Muscle layer of colon (tissue), 2 donors: Measurements from ENCODE around the gene C1orf87.

Experiments
- H3K27ac ChIP-seq: one replicate; pipeline ENCODE4 v1.7.0; 2013; ENCODE audit warnings: low read depth, mild to moderate bottlenecking, low read length, moderate library complexity
- H3K27me3 ChIP-seq, 2 donors: one replicate each; pipeline ENCODE4 v1.7.0; 2013; ENCODE audit warnings: low read length in 2 of 2, mild to moderate bottlenecking in 2 of 2; ENCODE audit not compliant: insufficient read depth in 2 of 2, control insufficient read depth in 1 of 2
- H3K36me3 ChIP-seq: one replicate; pipeline ENCODE4 v1.7.0; 2013; ENCODE audit warnings: mild to moderate bottlenecking, low read length; ENCODE audit not compliant: insufficient read depth
- H3K4me1 ChIP-seq: one replicate; pipeline ENCODE4 v1.7.0; 2013; ENCODE audit warnings: mild to moderate bottlenecking, low read length; ENCODE audit not compliant: insufficient read depth
- H3K4me3 ChIP-seq, 2 donors: one replicate each; pipeline ENCODE4 v1.7.0; 2013; ENCODE audit warnings: low read length in 2 of 2, low read depth in 1 of 2, mild to moderate bottlenecking in 1 of 2, moderate library complexity in 1 of 2
- H3K9ac ChIP-seq: one replicate; pipeline ENCODE4 v1.7.0; 2013; ENCODE audit warnings: low read length
- H3K9me3 ChIP-seq: one replicate; pipeline ENCODE4 v1.7.0; 2013; ENCODE audit warnings: mild to moderate bottlenecking, low read length
- donor health status: abdominal sarcoma.
- donor health status: Adenocarcinoma of cecum.

The C1orf87 gene

GRCh38 chr1:60091195-60091715 lies 17.7 kb upstream of the C1orf87 start:
- Histone ChIP-seq H3K4me1 (no peaks in the 10 kb centered on the region), H3K9me3 (no peaks in the 10 kb centered on the region), H3K4me3 (no peak overlapping the region), H3K36me3 (no peaks in the 10 kb centered on the region), H3K27me3 (no peaks in the 10 kb centered on the region), H3K9ac (no peak overlapping the region), H3K27ac (no peak overlapping the region)

GRCh38 chr1:60090655-60091054 lies 17.1 kb upstream of the C1orf87 start:
- H3K9me3 ChIP-seq: no peaks in the 10 kb centered on the region
- no peaks in the 10 kb centered on the region for H3K4me1 ChIP-seq

GRCh38 chr1:60088620-60089155 lies 15.1 kb upstream of the C1orf87 start:
- Histone ChIP-seq H3K36me3 (no peaks in the 10 kb centered on the region), H3K4me3 (no peak overlapping the region), H3K4me1 (no peaks in the 10 kb centered on the region), H3K27ac (no peak overlapping the region), H3K27me3 (no peaks in the 10 kb centered on the region), H3K9ac (no peak overlapping the region), H3K9me3 (no peaks in the 10 kb centered on the region)

More at GRCh38 chr1:60090655-60091054, 17.1 kb upstream of the C1orf87 start:
- Histone ChIP-seq H3K36me3 (no peaks in the 10 kb centered on the region), H3K27ac (no peak overlapping the region), H3K4me3 (no peak overlapping the region), H3K27me3 (no peaks in the 10 kb centered on the region), H3K9ac (no peak overlapping the region)

- Histone ChIP-seq H3K9me3 (no peaks in the 10 kb centered on the region), H3K27ac (no peak overlapping the region), H3K27me3 (no peaks in the 10 kb centered on the region), H3K4me3 (no peak overlapping the region), H3K4me1 (no peaks in the 10 kb centered on the region), H3K36me3 (no peaks in the 10 kb centered on the region), H3K9ac (no peak overlapping the region)
These were observed 14.1 kb upstream of the C1orf87 start for GRCh38 chr1:60087681-60088080.

- H3K9ac ChIP-seq: no peak overlapping the region
- H3K27ac ChIP-seq: no peak overlapping the region
- no peak overlapping the region for H3K4me3 ChIP-seq
- no peaks in the 10 kb centered on the region for H3K36me3 ChIP-seq
- H3K27me3 ChIP-seq: peaks cover 0 to 8% of the 10 kb centered on the region in 2 donors
- H3K9me3 ChIP-seq: no peaks in the 10 kb centered on the region
- no peaks in the 10 kb centered on the region for H3K4me1 ChIP-seq
These were observed 4.6 kb upstream of the C1orf87 start for GRCh38 chr1:60078182-60078581.

DNA sequence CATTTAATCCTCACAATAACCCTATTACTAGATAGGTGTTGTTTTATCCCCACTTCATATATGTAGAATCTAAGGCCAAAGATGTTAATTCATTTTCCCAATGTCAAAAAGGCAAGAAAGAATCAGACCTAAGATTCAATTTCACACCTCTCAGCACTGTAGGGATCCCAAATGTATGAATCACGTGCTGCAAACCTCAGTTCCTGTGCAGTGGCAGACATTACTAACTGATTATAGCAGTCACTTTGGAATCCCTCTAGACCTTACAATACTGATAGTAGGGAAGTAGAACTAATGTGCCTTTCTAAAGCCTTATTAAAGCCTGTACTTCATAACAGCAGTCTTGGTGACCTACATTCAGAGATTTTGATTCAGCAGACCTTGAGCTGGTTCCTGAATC lies 2.3 kb downstream of the C1orf87 start:
- Histone ChIP-seq H3K4me3 (no peak overlapping the region), H3K27me3 (peaks cover 0 to 8% of the 10 kb centered on the region in 2 donors), H3K4me1 (no peaks in the 10 kb centered on the region), H3K36me3 (no peaks in the 10 kb centered on the region), H3K27ac (no peak overlapping the region), H3K9ac (no peak overlapping the region), H3K9me3 (no peaks in the 10 kb centered on the region)

GRCh38 chr1:60069691-60070090 lies 3.9 kb downstream of the C1orf87 start:
- H3K9me3 ChIP-seq: no peaks in the 10 kb centered on the region
- no peak overlapping the region for H3K9ac ChIP-seq
- H3K36me3 ChIP-seq: no peaks in the 10 kb centered on the region
- H3K27me3 ChIP-seq: peaks cover 0 to 5% of the 10 kb centered on the region in 2 donors
- H3K4me1 ChIP-seq: no peaks in the 10 kb centered on the region
- H3K27ac ChIP-seq: no peak overlapping the region
- H3K4me3 ChIP-seq: no peak overlapping the region

DNA sequence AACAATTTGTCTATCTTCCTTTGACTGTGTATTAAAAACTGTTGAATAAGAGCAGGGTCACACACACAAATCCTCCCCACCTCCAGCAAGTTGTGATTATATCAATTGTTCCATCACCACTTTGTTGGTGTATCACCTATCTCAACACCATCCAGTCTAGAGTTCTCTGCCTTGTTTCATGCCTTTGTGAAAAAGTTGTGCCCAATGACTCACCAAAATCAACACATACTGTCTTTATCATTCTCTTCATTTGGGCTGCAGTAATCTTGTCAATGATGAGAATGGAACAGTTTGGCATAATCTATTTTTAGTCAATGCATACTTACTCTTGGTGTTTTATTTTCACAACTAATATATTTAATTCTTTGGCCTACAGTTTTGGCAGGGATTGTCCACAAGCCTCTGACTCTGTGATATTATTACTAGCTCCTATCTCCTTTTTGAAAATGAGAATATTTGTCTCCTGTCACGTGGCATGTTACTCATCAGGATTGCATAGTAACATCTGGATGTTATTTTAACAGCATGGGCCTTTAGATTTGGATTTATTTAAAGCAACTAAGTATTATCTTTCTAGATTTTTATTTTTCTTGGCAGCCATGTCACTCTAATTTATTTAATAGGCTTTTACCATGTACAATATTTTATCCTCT lies 5.1 kb downstream of the C1orf87 start:
- H3K9me3 ChIP-seq: no peaks in the 10 kb centered on the region
- H3K27me3 ChIP-seq: peaks cover 0 to 2% of the 10 kb centered on the region in 2 donors
- H3K4me1 ChIP-seq: no peaks in the 10 kb centered on the region
- H3K4me3 ChIP-seq: no peak overlapping the region
- no peak overlapping the region for H3K9ac ChIP-seq
- H3K36me3 ChIP-seq: no peaks in the 10 kb centered on the region
- no peak overlapping the region for H3K27ac ChIP-seq

GRCh38 chr1:60066001-60066400 lies 7.6 kb downstream of the C1orf87 start:
- no peaks in the 10 kb centered on the region for H3K27me3 ChIP-seq
- H3K9me3 ChIP-seq: no peaks in the 10 kb centered on the region
- no peak overlapping the region for H3K27ac ChIP-seq
- H3K4me1 ChIP-seq: no peaks in the 10 kb centered on the region
- H3K4me3 ChIP-seq: no peak overlapping the region
- H3K9ac ChIP-seq: no peak overlapping the region
- no peaks in the 10 kb centered on the region for H3K36me3 ChIP-seq

- no peaks in the 10 kb centered on the region for H3K9me3 ChIP-seq
- H3K9ac ChIP-seq: no peak overlapping the region
These were observed 8.4 kb downstream of the C1orf87 start for GRCh38 chr1:60065199-60065598.

GRCh38 chr1:60063561-60063960 lies 10.0 kb downstream of the C1orf87 start:
- no peak overlapping the region for H3K4me3 ChIP-seq
- no peaks in the 10 kb centered on the region for H3K4me1 ChIP-seq
- no peaks in the 10 kb centered on the region for H3K36me3 ChIP-seq
- H3K27ac ChIP-seq: no peak overlapping the region
- no peaks in the 10 kb centered on the region for H3K27me3 ChIP-seq
- no peaks in the 10 kb centered on the region for H3K9me3 ChIP-seq
- no peak overlapping the region for H3K9ac ChIP-seq

More at GRCh38 chr1:60065199-60065598, 8.4 kb downstream of the C1orf87 start:
- H3K36me3 ChIP-seq: no peaks in the 10 kb centered on the region
- no peak overlapping the region for H3K4me3 ChIP-seq
- no peaks in the 10 kb centered on the region for H3K27me3 ChIP-seq
- no peak overlapping the region for H3K27ac ChIP-seq
- no peaks in the 10 kb centered on the region for H3K4me1 ChIP-seq

DNA sequence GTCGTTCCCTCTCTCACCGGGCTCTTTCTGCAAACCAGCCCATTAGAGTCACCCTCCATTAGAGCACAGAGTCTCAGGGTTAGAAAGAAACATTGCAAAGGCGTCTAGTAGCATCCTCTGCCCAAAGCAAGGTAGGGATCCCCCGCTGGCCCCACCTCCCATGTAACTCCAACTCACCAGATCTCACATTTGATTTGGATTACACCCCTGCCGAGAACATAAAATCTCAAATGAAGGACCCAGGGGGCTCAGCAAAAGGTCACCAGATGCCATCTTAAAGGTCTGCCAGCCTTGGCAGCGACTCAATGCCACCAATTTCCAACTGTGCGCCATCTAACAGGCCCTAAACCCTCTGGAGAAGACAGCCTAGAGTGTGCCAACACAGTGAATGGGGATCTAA lies 14.1 kb downstream of the C1orf87 start:
- H3K27me3 ChIP-seq: no peaks in the 10 kb centered on the region
- H3K36me3 ChIP-seq: no peaks in the 10 kb centered on the region
- no peaks in the 10 kb centered on the region for H3K9me3 ChIP-seq
- no peak overlapping the region for H3K4me3 ChIP-seq
- H3K9ac ChIP-seq: no peak overlapping the region
- H3K4me1 ChIP-seq: no peaks in the 10 kb centered on the region
- H3K27ac ChIP-seq: no peak overlapping the region
